DMS153 treated with DMSO at 0.1 percent for 48 hours (cell line): ENCODE results near the gene DHRS7C.

Experiments
- DNase-seq: peaks from one replicate; lab custom pipeline; 2025; ENCODE audit not compliant: unreplicated experiment; lab: John Stamatoyannopoulos, UW

Gene DHRS7C

GRCh38 chr17:9766970-9767369, 24.4 kb downstream of the DHRS7C start:
- DNase-seq = no peak

- no peak for DNase-seq
Observed at GRCh38 chr17:9765322-9765721, 26.1 kb downstream of the DHRS7C start.

DNA sequence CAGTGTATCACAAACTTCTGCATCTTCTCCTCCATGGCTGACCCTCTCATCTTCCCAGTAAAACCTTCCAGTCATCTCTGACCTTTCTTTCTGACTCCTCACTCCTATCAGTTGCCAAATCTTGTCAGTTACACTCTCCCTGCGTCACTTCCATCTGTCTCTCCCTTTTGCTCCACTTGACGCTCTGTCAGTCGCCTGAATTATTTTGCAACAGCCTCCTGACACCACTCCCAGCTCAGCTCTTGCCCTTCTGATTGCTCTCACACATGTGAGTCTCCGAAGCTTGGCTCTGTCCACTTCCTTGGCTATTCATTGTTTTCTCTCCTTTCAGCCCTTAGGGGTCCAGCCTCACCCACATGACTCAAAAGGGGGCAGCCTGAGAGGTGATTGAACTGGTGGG, 27.7 kb downstream of the DHRS7C start:
- DNase-seq = no peak

- no peak for DNase-seq
Observed at GRCh38 chr17:9760266-9760665, 31.1 kb downstream of the DHRS7C start.

DNA sequence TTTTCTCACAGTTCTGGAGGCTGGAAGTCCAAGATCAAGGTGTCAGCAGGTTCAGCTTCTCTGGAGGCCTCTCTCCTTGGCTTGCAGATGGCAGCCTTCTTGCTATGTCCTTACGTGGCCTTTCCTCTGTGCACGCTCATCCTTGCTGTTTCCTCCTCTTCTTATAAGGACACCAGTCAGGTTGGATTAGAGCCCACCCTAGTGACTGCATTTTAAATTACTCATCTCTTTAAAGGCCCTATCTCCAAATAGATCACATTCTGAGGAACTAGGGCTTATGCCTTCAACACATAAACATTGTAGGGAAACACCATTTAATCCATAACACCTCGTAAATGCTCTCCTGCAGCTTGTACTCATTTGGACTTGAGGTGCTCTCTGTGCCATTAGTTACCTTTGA, 36.3 kb downstream of the DHRS7C start:
- DNase-seq = no peak

DNA sequence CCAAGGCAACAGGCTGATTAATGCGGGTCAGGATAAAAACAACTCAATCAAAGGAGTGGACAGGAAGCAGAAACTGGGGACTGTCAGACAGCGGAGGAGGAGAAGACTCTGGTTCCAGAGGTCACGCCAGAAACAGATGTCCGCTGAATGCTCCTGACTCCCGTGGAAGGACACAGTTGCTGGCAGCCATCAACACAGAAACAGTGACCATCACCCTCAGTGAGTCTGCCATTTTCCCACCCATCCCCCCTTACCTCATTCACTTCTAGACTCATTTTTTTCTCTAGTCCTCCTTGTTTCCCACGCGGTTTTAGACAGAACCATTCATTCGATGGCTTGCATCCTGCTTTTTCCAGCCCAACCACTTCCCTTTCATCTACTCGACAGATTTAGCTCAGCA, 40.9 kb downstream of the DHRS7C start:
- DNase-seq = no peak

DNA sequence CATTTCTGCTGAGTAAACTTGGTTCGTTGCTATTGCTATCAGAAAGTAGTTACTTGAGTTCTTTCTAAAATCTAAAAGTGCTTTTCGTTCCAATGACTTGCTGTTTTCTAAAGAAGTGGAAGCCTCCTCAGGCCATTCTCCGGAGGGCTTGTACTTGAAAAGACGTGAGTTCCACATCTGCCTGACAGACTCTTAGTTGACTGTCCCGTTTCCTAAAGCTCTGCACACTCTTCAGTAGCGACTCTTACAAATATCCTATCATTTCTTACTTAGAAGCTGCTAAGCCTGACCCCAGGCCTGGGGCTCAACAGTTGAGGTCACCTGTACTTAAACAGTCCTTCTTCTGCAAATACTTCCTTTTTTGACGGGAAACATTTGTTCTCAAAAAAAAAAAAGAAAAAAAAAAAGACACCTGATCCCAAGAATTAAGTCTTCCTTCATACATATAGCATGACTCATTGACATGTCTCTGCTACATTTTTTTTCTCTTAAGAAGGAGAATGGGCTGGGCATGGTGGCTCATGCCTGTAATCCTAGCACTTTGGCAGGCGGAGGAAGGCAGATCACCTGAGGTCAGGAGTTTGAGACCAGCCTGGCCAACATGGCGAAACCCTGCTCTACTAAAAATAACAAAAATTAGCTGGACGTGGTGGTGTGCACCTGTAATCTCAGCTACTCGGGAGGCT, 61.5 kb downstream of the DHRS7C start:
- DNase-seq = no peak

DNA sequence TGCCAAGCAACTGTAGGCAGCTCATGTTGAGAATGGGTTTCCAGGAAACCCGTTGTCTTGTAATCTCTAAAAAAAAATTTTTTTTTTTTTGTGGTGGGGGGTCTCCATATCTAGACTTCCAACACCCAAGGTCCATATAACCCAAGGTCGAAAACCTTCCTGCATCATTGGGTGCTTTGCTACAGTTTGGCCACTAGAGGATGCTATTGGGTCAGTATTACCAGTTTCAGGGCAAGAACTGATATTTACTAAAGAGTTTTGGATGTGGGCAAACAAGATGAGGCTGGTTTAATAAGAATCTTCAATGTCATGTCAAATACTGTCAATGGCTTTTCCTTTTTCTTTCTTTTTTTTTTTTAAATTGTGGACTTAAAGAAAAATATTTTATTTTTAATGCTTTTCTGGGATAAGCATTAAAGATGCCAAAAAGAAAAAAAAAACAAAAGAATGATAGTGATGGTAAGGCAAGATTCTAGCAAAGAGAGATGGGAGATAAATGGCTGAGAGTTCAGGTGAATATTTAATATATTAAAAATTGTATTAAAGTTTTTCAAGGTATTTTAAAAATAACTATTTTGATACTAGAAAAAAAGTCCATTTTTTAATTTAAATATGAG, 62.2 kb downstream of the DHRS7C start:
- DNase-seq = peak; percentile 0

- DNase-seq = no peak
Observed at GRCh38 chr17:9728564-9728963, 62.8 kb downstream of the DHRS7C start.

- no peak for DNase-seq
Observed at GRCh38 chr17:9728005-9728404, 63.4 kb downstream of the DHRS7C start.

DNA sequence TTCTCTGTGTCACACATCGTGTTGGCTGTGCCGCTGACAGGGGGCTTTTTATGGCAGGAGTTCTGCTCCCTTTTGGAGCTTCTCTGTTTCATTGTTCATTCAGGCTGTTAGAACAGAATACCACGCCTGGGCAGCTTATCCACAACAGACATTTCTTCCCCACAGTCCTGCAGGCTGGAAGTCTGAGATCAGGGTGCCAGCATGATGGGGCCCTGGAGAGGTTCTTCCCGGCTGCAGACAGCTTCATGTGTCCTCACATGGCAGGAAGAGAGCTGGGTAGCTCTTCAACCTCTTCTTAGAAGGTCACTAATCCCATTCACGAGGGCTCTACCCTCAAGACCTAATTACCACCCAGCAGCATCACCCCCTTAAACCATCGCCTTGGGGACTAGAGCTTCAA, 65.1 kb downstream of the DHRS7C start:
- no peak for DNase-seq

DNA sequence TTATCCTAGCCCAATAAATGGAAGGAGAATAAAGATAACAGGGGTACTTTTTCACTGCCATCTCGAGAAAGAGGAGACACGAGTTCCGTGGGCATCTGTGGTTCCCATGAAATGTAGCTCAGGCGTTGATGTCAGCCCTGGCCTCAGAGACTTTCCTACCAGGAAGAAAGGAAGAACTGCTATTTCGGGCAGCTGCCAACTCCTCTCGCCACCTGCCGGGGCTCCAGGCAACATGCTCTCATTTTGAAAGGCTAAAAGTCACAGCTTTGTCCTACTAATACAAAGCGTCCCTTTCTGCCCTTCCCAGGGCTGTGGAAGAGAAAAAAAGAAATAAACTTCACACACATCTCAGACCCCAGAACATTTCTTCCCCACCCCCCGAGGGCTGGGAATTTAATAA, 65.8 kb downstream of the DHRS7C start:
- no peak for DNase-seq
